Measurements from ENCODE around the gene CPVL.
"Not testable (repeated sequence)": the region's sequence is repeated elsewhere in the genome, so short reads cannot be mapped to it uniquely, and the experiment has no call there.

CPVL gene

DNA sequence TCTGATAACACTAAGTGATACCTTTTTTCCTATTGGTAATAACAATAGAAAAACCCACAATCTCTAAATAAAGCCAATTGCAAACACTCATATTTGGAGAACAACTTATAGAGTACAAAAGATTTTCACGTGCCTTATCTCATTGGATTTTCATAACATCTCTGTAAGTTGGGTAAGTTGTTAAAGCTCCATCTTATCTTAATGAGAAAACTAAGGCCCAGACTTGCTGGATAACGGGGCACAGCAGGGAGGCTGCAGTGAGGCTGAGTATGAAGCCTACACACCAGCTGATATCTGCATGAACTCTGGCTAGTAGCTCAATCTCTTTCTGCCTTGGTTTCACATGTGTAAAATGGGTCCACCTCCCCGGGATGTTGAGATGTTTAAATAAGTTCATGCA, 26.8 kb downstream of the CPVL start:
- DNase-seq (ENCODE audit: low read depth): no peak

DNA sequence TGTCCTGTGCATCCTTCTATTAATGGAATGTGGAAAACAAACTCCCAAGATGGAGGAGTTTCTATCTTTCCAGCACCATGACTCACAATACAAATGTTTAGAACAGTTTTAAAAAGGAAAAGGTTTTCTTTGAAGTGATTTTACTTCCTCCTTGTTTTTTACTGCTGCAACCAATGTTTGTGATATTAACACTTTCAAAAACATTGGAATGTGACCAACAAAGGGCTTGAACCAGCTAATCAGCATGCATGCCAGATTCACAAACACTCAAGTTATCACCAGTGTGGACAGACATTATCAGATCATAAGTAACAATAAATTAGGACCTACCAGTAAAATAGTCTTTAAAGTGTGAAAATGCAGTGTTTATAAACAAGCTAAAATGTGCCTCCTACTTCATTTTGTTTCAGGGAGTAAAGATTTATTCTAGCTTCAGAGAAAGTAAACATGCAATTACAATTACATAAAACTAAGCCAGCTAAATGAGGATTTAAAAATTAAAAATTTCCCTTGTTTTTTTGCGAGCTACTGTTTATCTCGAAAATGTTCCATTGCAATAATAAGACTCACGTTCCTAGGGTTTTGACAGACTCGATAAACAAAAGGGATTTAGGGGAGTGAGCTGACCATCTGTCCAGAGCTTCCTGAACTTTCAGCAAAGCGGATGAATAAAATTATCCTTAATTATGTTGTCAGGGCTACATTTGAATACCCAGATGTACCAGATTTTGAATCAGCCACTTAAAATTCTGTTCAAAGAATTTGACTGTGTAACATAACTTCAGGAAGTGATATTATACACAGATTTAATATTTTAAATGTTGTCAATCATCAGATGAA, 29.8 kb downstream of the CPVL start:
- no peak for DNase-seq (ENCODE audit: low read depth)

DNA sequence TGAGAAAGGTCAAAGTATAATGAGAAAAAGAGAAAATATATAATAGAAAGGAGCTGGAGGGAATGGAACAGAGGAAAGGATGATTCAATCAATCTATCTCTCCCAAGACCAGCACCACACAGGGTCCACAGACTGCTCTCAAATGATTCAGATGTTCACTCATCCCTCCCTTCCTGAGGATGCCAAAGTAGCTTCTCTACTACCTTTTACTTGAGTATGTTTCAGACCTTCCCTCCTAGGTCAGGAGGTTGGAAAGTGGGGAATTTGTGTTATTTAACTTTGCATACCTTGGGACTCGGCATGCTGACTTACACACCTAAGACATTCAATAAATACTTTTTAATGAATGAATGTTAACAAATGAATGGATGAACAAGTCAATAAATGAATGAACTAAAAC, 30.6 kb downstream of the CPVL start:
- no peak for DNase-seq (ENCODE audit: low read depth)

DNA sequence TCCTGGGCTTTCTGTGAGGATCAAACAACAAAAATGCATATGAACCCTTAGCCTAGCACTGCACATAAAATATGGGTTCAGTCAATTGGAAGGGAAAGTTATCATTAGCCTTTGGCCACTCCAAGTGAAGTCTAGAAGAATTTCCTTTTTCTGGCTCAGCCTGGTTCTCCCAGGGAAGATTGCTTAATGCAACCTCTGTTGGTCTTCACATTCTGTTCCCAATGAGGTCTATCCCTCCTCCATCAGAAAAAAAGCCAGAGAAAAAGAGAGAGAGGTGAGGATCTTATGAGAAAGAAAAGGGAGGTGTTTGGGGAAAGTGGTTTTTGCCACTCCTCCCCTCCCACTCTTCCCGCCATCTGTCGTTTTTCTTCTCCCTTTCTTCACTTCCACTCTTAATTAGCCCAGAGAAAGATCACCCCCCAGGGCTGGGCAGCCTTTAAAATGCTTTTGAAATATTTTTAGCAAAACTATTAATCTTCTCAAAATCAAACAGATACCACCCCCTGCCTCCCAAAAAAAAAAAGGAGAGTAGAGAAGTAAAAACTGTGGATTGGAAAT, 31.1 kb downstream of the CPVL start:
- no peak for DNase-seq (ENCODE audit: low read depth)

DNA sequence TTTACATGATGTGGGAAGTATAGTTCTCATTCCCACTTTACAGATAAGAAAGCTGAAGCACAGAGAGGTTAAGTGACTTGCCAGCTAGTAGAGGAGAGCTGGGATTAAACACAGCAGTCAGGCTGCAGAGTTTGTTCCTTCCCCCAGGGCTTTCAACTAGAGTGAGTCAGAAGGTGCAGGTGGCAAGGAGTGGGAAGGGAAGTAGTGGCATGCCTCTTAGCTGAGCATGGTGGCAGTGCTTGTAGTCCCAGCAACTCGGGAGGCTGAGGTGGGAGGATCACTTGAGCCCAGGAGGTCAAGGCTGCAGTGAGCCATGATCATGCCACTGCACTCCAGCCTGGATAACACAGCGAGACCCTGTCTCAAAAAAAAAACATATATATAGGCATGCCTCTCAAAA, 32.1 kb downstream of the CPVL start:
- DNase-seq (ENCODE audit: low read depth): not testable (repeated sequence)

DNA sequence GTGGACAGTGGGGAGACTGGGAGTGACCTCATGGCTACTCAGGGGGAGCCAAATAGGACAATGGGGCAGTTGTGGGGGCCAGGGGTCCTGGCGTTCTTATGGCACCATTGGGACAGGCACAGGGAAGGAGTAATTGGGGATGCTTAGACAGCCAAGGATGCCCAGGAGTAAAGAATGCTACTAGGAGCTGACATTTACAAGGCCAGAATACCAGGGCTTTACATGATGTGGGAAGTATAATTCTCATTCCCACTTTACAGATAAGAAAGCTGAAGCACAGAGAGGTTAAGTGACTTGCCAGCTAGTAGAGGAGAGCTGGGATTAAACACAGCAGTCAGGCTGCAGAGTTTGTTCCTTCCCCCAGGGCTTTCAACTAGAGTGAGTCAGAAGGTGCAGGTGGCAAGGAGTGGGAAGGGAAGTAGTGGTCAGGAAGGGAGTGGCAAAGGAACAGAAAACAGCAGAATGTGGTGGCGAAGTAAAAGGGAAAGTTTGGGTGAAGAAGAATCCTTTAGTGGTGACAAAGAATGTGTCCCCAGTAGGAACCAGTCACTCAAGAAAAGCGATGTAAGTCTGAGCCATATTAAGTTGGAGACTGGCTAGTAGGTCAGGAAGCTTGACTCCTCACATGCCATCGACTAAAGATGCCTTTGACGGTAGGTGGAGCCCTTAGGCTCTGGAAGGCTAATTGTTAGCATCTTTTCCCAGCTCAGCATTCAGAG, 32.8 kb downstream of the CPVL start:
- DNase-seq (ENCODE audit: low read depth): no peak

DNA sequence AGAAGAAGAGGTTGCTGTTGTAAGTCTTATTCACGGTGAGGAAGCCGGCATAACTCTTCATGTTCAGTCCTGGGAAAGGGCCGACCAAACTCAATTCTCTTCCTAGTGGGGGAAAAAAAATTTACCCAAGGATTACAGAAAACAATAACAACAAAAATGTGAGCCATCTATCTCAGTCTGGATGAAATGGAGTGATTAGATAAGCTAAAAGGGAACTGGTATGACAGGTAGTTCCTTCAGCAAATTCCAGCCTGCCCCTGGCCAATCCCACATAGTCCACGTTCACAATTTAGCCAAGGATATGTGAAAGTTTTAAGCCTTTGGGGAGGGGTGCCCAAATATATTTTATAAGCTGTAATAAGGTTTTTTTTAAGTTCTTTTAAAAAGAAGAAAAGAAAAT, 33.6 kb downstream of the CPVL start:
- DNase-seq (ENCODE audit: low read depth): no peak

DNA sequence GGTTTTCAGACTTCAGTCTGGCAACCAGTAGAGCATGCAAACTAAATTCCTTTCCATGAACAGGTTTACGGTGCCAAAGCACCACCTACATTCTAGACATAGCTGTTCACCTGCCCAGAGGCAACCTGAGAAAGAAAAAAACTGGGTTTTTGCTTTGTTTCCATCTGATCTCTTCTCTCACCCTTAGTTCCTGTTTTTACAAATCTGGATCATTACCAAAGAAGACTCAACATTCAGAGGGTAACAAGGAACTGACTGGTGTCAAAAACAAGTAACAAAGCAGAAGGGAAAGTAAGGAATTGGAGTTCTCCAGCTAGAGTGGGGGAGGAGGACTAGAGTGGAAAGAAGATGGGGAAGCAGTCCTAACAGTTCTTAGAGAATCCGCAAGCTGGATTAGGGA, 36.4 kb downstream of the CPVL start:
- DNase-seq (ENCODE audit: low read depth): no peak

DNA sequence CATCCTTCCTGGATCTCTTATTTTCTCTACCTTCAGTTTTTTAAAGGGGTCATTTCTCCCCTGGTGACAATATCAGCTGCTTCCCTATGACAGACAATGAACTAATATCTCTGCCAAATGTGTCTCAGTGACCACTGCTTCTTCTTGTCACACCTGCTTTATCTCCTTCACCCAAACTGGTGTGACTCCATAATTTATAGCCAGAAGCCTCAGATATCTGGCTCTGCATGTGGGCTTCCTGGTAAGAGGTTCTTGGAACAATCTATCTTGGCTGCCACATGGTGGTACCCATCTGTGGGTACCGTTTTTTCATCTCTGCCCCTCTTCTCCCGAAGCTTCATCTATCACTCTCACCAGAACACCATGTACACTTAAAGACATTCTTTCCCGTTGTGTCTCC, 37.0 kb downstream of the CPVL start:
- DNase-seq (ENCODE audit: low read depth): no peak

DNA sequence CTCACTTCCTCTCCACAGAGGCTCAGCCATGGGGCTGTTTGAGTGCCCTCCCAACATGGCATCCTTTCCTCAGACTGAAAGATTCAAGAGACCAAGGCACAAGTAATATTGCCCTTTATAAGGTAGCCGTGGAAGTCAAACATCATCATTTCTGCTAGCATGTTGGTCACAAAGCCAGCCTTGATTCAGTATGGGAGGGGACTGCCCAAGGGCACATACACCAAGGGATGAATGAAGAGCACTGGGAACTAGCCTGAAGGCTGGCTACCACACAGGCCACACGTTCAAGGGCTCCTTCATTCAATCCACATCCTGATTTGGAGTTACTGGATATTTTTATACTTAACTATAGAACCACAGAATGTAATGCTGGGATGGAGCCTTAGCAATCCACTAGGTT, 39.3 kb downstream of the CPVL start:
- no peak for DNase-seq (ENCODE audit: low read depth)

DNA sequence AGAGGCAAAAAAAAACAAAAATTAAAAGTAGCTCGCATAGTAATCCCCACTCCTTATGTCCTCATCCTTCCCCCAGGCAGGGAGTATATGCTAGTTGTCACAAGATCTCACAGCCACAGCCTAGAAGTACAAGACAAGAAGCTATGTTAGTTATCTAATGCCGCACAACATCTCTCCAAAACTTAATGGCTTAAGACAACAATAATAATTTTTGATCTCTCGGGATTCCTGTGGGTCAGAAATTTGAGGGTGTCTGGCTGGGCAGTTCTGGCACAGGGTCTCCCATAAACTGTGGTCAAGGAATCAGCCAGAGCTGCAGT, 39.7 kb downstream of the CPVL start:
- no peak for DNase-seq (ENCODE audit: low read depth)

DNA sequence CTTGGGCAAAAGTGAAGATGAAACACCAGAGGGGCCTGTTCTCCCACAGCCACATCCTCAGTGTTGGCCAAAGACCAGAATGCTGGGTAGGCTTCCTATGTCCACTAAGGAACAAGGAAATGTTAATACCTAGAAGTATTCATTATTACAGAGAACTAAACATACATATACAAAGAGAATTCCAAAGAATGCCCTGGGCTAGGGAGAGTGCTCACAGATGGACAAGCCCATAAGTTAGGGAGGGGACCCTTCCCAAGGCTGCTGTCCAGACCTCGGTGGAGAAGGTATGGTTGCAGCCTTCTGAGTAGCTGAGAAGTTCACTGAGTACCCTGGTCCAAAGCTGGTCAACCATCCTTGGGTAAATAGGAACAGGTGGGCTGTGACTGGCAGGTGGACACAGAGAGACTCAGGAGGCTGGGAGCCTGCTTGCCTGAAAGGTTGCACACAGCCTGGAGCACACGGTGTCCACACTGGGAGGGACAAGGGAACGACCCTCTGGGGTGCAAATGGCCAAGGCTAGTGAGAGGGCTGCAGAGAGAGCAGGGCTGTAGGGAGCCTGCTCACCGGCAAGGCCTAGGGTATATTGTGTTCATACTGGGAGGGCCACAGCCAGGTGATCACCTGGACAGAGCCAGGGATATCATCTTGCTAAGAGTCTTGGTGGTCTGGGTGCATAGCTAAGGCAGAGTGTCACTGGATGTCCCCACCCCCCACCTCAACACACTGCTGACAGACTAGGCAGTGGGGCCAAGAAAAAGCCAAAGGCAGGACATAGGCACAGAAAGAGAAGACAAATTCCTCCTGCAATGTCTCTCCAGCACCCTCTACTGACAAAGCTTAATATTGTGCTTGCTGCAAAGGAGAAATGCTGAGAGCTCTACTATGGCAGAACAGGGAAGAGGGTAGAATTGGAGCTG, 40.3 kb downstream of the CPVL start:
- no peak for DNase-seq (ENCODE audit: low read depth)

DNA sequence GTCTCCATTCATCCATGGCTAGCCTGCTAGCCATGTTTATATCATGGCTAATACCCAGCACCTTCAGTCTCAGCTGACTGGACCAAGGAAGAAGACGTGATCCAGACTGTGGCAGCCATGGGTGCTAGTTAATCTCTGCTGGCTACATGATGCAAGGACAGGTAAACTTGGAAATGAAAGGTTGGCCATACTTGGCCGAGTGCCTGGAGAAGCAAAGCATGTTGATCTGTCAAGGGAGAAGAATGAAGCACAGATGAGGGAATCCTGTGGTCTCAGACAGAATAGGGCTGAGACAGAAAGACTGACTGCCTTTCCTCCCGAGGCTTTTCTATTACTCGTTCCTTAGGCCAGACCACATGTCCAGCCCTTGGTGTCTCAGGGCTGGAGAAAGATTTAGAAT, 41.1 kb downstream of the CPVL start:
- no peak for DNase-seq (ENCODE audit: low read depth)

DNA sequence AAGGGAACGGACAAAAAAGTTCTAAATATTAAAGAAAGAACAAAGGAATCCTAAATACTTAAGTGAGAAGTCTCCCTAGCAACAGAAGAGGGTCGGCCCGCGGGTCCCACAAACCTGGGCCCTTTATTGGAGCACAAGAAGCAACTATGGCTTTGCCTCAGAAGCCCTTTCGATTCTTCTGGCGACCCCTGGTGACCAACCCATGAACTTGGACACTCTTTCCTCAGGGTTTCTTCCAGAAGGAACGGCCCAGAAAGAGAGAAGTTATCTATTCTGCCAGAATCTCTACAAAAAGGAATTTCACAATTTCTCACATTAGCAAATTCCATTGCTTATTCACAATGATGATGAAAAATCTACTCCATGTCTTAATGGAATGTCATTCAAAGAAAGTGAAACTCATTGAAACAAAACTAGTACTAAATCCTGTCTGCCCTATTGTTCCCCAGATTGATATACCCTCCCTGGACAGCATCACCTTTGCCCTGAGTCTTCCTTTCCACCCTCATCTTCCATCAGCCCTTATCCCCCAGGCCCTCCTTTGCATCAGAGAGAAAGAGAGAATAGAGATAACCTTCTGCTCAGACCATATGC, 43.7 kb downstream of the CPVL start:
- peak; percentile 2 for DNase-seq (ENCODE audit: low read depth)

DNA sequence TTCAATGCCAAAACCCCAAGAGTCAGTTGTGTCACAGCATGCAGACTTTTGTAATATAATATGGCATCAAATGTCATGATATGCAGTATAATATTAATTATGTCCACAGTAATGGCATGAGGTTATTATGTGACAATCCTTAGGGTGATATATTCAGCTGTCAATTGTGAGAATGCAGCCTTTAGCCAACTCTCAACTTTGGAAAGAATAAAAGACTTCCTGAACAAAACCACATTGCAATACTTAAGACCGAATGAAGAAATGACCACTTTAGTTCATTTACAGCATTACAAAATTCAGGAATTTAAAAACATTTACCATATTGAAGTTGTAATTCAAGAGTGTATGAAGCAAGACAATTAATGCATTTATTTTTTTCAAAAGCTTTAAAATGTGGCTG, 45.4 kb downstream of the CPVL start:
- DNase-seq (ENCODE audit: low read depth): no peak

DNA sequence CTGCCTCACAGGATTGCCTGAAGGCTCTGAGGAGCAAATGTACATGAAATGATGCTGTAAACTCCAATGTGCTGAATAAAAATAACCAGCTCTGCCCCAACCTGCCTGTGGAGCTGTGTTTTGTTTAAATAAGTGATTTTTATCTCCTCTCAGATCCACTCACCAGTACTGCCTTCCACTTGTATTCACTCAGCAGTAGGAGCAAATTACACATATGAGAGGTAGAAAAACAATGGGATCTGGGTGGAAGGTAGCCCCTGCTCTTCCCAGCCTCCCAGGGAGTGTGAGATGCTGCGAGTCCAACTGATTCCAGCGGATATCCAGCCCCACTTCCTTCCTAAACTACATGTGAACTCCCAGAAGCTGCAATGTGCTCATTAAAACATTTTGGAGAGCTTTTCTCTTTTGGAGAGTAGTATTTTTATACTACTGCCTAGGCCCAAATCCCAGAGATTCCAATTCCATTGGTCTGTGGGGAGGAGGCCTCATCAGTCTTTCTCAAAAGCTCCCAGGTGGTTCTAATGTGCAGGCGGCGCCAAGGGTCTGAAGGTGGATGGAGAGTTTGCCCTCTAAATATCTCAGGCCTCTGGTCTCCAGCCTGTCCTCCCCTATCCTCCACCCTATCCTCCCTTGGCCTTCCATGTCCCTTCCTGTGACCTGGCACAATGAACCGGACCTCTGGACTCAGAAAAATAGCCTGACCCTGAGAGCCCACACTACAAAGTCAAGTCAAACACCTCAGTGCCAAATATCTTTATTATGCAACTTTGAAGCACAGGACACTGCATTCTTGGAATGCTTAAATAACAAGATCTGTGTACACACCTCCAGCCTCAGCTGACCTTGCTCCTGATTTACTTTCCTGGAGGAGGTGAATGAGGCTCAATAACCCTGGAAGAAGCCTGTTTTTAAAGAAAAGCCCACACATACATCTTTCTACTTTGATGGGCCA, 46.2 kb downstream of the CPVL start:
- no peak for DNase-seq (ENCODE audit: low read depth)

DNA sequence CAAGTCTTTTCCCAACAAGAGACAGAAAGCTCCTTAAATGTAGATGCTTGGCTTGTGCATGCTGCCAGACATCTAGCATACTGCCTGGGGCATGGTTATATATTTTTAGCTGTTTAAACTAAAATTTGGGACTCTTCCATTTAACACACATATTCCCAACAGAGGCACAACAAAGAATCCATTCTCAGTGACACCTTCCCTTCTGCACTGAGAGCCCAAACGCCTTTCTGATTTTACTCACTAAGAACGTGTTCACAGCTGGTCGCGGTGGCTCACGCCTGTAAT, 49.9 kb downstream of the CPVL start:
- no peak for DNase-seq (ENCODE audit: low read depth)

DNA sequence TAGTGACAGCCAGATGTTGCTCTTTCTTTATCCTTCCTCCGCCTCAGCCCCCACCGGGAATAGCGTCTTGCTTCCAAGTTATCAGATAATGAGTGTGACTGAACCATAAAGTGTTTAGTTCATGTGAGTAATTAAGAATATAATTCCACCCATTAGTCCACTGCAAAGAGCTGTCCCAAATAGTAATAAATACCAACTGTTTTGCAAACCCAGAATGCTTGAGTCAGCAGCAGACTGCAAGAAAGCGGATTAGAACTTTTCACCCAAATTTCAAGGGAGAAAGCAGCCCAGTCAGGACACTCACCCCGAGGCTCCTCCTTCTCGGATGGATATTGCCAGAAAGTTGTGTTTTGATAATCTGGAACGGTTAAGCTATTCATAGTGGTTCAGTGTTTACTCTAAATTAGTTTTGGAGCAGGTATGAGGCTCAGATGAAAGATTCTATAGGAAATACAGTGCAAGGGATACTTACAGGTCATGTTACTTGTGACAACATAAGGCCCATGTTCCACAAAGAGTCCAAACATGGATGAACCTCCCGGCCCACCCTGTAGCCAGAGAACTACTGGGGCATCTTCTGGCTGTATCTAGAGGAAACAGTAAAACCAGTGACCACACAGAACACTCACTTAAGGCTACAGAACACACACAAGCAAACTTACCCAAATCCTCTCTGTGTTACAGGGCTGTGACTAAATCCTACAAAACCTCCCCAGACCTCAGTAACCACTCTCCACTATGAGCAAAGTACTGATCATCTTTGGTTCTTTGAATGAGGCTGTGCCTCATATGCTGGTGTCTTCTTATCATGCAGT, 50.5 kb downstream of the CPVL start:
- no peak for DNase-seq (ENCODE audit: low read depth)

DNA sequence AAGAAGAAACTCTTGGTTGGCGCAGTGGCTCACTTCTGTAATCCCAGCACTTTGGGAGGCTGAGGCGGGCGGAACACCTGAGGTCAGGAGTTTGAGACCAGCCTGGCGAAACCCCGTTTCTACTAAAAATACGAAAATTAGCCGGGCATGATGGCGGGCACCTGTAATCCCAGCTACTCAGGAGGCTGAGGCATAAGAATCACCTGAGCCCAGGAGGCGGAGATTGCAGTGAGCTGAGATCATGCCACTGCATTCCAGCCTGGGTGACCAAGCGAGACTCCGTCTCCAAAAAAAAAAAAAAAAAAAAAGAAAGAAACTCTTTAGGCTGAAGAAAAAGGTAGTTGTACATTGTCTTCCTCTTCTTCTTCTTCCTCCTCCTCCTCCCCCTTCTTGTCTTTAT, 53.2 kb downstream of the CPVL start:
- not testable (repeated sequence) for DNase-seq (ENCODE audit: low read depth)

DNA sequence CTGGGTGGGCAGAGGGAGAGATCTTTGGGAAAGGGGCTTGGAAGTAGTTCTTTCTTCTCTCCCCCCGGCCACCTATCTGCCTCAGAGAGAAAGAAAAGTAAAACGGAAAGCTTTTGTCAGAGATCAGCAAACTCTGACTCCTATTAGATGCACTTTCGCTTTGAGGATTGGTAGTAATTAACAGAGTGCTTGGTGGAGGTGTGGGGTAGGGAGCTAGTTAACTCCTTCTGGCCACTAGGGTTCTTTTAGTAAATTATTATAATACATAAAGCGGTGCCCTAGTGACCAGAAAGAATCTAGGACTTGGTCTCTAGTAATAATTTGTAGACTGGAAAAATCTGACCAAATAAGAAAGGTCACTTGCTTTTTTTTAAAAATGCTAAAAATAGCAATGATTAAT, 54.6 kb downstream of the CPVL start:
- DNase-seq (ENCODE audit: low read depth): no peak
